Limb (tissue), 2 donors: ENCODE measurements around the gene TRAF6.
"Not testable (repeated sequence)": the region's sequence is repeated elsewhere in the genome, so short reads cannot be mapped to it uniquely, and the experiment has no call there.

ENCODE experiments used
- DNase-seq, 2 donors: peaks; one replicate each; pipeline ENCODE4 v3.0.0-alpha.2; 2016; ENCODE audit errors: extremely low spot score in 2 of 2

The TRAF6 gene

GRCh38 chr11:36509694-36510593 is at the start of gene TRAF6:
Gene TRAF6 (minus strand): TSS chr11:36510272. CDS start chr11:36501515, 8,757 bp downstream.
- DNase-seq, result peak; percentile 87 to 95

- DNase-seq, result no peak
Observed at GRCh38 chr11:36558571-36559413, 48.7 kb upstream of the TRAF6 start.

- DNase-seq, result no peak
Observed at GRCh38 chr11:36557991-36558390, 47.9 kb upstream of the TRAF6 start.

GRCh38 chr11:36557390-36557789 is 47.3 kb upstream of the TRAF6 start:
- DNase-seq, result not testable (repeated sequence)

GRCh38 chr11:36550385-36551115 is 40.5 kb upstream of the TRAF6 start:
- DNase-seq, result no peak

GRCh38 chr11:36540998-36541397 is 30.9 kb upstream of the TRAF6 start:
- DNase-seq, result peak in 1 of 2 donors; percentile 36

GRCh38 chr11:36534276-36534840 is 24.3 kb upstream of the TRAF6 start:
- DNase-seq, result no peak

- DNase-seq, result no peak
Observed at GRCh38 chr11:36532941-36533601, 23.0 kb upstream of the TRAF6 start.

- no peak for DNase-seq
Observed at GRCh38 chr11:36530840-36531239, 20.8 kb upstream of the TRAF6 start.

- no peak for DNase-seq
Observed at GRCh38 chr11:36513965-36514364, 3.9 kb upstream of the TRAF6 start.

- no peak for DNase-seq
Observed at GRCh38 chr11:36512016-36512415, 1.9 kb upstream of the TRAF6 start.

GRCh38 chr11:36511062-36511461 is 990 bp upstream of the TRAF6 start:
- not testable (repeated sequence) for DNase-seq

- no peak for DNase-seq
Observed at GRCh38 chr11:36510594-36510942, 496 bp upstream of the TRAF6 start.

- peak in 1 of 2 donors; percentile 35 for DNase-seq
Observed at GRCh38 chr11:36509201-36509639, 852 bp downstream of the TRAF6 start.

- DNase-seq, result no peak
Observed at GRCh38 chr11:36508743-36509142, 1.3 kb downstream of the TRAF6 start.

- no peak for DNase-seq
Observed at GRCh38 chr11:36507824-36508489, 2.1 kb downstream of the TRAF6 start.

- DNase-seq, result no peak
Observed at GRCh38 chr11:36501236-36501635, 8.8 kb downstream of the TRAF6 start.

GRCh38 chr11:36500315-36500721 is 9.8 kb downstream of the TRAF6 start:
- no peak for DNase-seq

GRCh38 chr11:36499315-36499714 is 10.8 kb downstream of the TRAF6 start:
- DNase-seq, result no peak

- no peak for DNase-seq
Observed at GRCh38 chr11:36498721-36499120, 11.4 kb downstream of the TRAF6 start.
